Measurements from ENCODE around the gene POLR2F. TPM values are rescaled to one million over a fixed set of nuclear protein-coding genes. Genes with fewer than 3 reads are reported as not detected.

The POLR2F gene
- total RNA-seq, 1 donor from 2014 or later = 113 TPM

DNA sequence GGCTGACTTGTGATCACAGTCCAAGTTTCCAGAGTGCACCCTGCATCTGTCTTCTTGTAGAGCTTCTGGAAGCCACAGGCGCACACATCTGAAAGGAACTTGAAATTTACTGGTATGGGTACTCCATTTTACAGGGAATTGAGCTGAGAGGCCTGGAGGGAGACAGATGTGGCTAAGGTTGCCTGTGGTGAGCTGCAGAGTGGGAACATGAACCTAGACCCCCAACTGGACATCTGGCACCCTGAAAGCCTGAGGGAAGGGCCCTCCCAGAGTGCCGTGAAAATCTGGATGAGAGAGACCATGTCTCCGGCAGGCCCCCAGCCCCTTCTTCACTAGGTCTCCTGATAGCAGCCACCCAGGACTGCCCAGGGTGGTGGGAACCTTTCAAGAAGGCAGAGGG lies 53.4 kb downstream of the POLR2F start:
- no peaks in the 10 kb centered on the region for H3K4me1 Mint-ChIP-seq
- no peak for DNase-seq
- H3K27me3 Mint-ChIP-seq = peaks cover 2% of the 10 kb centered on the region
- no peaks in the 10 kb centered on the region for H3K9me3 Mint-ChIP-seq
- no peak overlapping the region for H3K27ac Mint-ChIP-seq
- H3K4me3 Mint-ChIP-seq = no peak overlapping the region
- no peaks in the 10 kb centered on the region for H3K36me3 Mint-ChIP-seq (ENCODE audit: low read depth)
- intact Hi-C loops (cut with micrococcal nuclease) = no loop called here

DNA sequence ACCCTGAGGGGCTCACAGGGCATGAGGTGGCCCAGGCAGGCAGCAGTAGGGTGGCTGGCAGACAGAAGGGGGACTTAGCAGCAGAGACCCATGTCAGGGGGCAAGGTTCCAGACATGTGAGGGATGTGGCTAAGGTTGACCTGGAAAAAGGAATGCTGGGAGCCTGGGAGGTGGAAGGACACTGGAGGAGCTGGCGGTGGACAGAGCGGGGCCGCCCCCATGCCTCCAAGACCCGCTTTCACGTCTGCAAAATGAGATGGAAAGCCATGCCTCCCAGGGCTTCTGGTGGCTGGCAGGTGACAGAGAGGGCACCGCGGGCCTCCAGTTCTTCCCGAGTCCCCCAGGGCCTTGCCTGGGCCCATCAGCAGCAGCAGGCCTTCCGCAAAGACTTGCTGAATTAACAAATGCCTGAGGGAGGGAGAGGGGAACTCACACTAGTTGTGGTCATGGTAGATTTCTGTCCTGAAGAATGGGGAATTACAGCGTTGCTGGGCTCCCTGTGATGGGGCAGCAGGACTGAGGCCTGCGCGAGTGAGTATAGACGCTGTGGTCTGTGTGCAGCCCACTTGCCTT lies 53.9 kb downstream of the POLR2F start:
- intact Hi-C loops (cut with micrococcal nuclease) = no loop called here
- H3K4me1 Mint-ChIP-seq = no peaks in the 10 kb centered on the region
- no peak for DNase-seq
- H3K36me3 Mint-ChIP-seq (ENCODE audit: low read depth) = no peaks in the 10 kb centered on the region
- no peak overlapping the region for H3K4me3 Mint-ChIP-seq
- H3K27ac Mint-ChIP-seq = no peak overlapping the region
- H3K27me3 Mint-ChIP-seq = peaks cover 2% of the 10 kb centered on the region
- no peaks in the 10 kb centered on the region for H3K9me3 Mint-ChIP-seq

DNA sequence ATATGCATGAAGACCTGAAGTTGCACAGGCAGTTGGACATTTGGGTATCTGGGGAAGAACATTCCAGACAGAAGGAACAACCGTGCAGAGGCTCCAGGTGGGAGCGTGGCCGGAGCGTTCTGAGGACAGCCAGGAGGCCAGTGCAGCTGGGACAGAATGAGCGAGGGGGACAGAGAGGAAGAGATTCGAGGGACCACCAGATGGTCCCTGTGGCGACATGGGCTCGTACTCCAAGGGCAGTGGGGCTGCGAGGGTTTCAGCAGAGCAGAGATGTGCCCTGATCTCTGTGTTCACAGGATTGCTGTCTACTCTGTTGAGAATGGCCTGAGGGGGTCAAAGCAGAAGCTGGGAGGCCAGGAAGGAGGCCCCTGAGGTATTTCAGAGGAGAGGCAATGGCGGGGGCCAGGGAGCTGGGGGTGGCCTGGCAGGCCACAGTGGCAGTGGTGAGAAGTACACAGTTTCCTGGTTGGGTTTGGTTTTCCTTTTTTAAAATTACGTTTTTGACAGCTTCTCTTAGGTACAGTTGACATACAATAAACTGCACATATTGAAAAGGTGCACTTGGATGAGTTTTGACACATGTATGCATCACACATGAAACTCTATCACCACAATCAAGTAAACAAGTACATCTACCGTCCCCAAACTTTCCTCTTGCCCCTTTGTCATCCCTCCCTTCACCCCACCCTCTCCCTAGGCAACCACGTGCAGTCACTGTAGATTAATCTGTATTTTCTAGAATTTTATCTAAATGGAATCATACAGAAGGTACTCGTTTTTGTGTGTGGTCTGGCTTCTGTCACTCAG lies 55.7 kb downstream of the POLR2F start:
- Mint-ChIP-seq H3K4me3 (no peak overlapping the region), H3K9me3 (no peaks in the 10 kb centered on the region), H3K36me3 (ENCODE audit: low read depth) (no peaks in the 10 kb centered on the region), H3K27ac (no peak overlapping the region), H3K27me3 (peaks cover 2% of the 10 kb centered on the region), H3K4me1 (no peaks in the 10 kb centered on the region)
- no peak for DNase-seq
- intact Hi-C loops (cut with micrococcal nuclease) = no loop called here

DNA sequence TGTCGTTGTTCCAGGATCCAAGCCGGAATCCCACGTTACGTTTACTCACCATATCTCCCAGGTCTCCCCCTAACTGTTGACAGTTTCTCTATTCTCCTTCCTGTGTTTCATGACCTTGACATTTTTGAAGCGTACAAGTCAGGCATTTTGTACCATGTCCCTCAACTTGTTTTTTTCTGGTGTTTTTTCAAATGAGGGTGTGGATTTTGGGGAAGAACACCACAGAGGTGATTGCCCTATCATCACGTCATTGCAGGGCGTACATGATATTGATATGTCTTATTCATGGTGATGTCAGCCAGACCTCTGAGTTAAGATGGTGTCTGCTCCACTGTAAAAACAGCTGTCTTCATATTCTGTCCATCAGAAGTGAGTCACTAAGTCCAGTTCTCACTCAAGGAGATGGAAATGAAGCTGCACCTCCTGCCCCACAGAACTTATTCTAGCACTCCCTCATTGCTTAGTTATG lies 59.1 kb downstream of the POLR2F start:
- no peaks in the 10 kb centered on the region for H3K4me1 Mint-ChIP-seq
- peaks cover 2% of the 10 kb centered on the region for H3K27me3 Mint-ChIP-seq
- intact Hi-C loops (cut with micrococcal nuclease) = no loop called here
- no peak overlapping the region for H3K4me3 Mint-ChIP-seq
- H3K27ac Mint-ChIP-seq = no peak overlapping the region
- no peaks in the 10 kb centered on the region for H3K9me3 Mint-ChIP-seq
- no peaks in the 10 kb centered on the region for H3K36me3 Mint-ChIP-seq (ENCODE audit: low read depth)
- DNase-seq = no peak

DNA sequence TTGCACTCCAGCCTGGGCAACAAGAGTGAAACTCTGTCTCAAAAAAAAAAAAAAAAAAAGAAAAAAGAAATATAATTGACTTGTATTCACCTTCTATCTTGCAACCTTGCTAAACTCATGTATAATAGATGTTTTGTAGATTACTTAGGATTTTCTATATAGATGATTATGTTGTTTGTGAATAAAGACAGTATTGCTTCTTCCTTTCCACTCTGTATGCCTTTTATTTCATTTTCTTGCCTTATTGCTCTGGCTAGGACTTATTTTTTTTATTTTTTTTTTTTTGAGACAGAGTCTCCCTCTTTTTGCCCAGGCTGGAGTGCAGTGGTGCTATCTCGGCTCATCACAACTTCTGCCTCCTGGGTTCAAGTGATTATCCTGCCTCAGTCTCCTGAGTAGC lies 60.6 kb downstream of the POLR2F start:
- Mint-ChIP-seq H3K27me3 (peaks cover 2% of the 10 kb centered on the region), H3K4me3 (no peak overlapping the region), H3K36me3 (ENCODE audit: low read depth) (no peaks in the 10 kb centered on the region), H3K4me1 (no peaks in the 10 kb centered on the region), H3K9me3 (no peaks in the 10 kb centered on the region), H3K27ac (no peak overlapping the region)
- DNase-seq = no peak
- intact Hi-C loops (cut with micrococcal nuclease) = no loop called here

DNA sequence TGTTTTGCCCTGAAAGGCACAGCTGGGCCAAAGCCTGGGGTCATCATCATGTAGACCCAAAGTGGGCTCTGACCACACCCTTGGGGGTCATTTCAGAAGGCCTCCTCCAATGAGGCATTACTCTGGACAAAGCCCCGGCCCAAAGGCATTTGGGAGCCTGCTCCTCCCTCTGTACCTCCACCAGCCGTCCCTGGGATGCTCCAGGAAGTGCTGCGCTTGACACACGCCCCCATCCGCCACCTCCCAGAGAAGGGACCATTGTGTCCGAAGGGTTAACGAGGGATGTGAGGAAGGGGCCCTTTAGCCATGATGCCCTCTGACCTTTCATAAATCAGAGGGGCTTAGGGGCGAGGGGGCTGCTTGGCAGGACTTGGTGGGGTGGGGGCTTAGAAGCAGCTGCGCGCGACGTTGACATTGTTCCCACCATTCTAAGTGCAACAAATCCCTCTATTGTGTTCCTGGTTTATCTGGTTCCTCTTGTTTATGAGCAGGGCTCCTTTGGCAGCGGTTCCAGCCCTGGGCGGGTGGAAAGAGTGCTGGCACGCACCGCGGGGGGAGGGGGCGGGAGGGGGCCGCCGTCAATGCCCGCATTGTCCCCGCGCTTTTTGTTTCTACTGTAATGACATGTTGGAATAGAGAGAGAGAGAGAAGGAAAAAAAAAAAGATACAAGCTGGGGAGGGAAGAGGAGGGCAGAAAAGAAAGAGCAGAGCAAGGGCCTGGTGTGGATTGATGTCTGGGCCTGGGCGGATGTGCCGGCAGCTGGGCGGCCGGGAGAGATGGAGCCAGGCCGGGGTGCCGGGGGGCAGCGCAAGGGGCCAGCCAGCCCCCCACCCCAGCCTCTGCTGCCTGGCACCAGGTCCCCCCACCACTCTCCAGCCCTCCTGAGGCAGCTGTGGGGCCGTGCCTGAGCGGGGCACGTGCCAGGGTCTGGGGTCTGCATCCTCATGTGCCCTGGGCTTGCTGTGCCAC lies 63.0 kb downstream of the POLR2F start:
- H3K9me3 Mint-ChIP-seq = no peaks in the 10 kb centered on the region
- no peaks in the 10 kb centered on the region for H3K27me3 Mint-ChIP-seq
- H3K27ac Mint-ChIP-seq = no peak overlapping the region
- DNase-seq = no peak
- no peaks in the 10 kb centered on the region for H3K36me3 Mint-ChIP-seq (ENCODE audit: low read depth)
- H3K4me1 Mint-ChIP-seq = no peaks in the 10 kb centered on the region
- intact Hi-C loops (cut with micrococcal nuclease) = no loop called here
- no peak overlapping the region for H3K4me3 Mint-ChIP-seq

DNA sequence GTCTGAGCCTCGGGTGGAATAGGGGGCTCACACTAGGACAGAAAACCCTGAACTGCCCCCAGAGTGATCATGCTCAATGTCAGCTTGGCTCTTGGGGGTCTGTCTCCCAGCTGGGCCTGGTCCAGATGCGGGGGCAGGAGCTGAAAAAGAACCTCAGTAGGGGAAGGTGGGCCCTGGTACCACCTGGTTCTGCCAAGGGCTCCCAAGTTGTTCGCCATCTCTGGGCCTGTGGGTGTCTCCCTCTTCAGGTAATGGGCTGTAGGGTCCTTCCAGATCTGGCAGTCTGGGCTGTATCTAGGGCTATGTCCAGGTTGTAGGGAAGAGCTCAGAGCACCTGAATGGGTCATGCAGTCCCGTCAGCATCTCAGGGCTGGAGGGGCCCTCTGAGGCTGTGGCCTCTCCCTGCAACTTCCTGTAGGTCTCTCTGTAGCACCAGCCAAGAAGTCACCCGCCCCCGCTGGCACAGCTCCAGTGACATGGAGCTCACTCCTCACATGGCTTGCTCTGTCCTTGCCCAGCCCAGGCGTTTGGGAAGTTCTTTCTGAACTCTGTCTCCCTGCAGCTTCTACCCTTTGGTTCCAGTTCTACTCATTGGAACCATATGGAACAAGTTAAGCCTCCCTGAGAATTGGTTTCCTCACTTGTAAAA lies 63.9 kb downstream of the POLR2F start:
- H3K9me3 Mint-ChIP-seq = no peaks in the 10 kb centered on the region
- no peaks in the 10 kb centered on the region for H3K36me3 Mint-ChIP-seq (ENCODE audit: low read depth)
- intact Hi-C loops (cut with micrococcal nuclease) = no loop called here
- H3K27ac Mint-ChIP-seq = no peak overlapping the region
- no peak overlapping the region for H3K4me3 Mint-ChIP-seq
- no peaks in the 10 kb centered on the region for H3K27me3 Mint-ChIP-seq
- H3K4me1 Mint-ChIP-seq = no peaks in the 10 kb centered on the region
- DNase-seq = no peak

DNA sequence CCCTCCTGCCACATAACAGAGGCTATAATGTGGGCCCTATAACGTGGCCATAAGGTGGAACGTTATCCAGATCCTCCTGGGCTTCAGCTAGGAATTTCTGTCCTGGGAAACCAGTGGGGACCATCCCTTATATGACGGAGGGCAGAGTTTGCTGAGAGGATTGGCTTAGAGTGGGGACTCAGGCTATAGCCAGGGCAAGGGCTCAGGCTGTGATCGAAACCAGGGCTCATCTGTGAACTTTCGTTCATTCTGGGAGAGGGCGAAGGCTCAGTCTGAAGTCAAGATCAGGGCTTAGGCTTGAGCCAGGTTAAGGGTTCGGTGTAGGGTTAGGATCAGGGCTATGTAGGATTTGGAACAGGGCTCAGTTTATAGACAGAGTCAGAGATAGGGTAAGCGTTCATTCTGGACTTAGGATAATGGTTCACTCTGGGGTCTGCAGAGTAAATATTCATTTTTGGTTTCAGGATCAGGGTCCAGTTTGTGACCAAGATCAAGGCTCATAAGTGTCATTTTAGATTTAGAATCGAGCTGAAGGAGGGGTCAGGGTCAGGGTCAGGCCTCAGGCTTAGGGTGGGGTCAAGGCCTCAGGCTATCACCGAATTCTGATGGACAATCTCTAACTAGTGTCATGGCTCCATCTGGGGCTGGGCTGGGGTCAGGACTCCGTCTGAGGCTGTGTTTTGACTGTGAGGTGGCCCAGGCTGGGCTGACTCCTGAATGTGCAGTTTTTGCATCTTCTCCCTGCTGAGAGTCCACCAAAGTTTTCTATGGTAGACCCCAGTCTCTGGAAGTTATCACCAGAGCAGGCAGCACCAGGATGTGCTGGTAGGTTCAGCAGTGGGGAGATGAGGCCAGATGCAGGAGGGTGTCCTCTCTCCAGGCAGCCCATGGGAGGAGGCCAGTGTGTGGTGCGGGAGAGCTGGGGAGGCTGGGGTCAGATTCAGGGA lies 64.7 kb downstream of the POLR2F start:
- no peaks in the 10 kb centered on the region for H3K9me3 Mint-ChIP-seq
- no peak overlapping the region for H3K4me3 Mint-ChIP-seq
- H3K36me3 Mint-ChIP-seq (ENCODE audit: low read depth) = no peaks in the 10 kb centered on the region
- no peaks in the 10 kb centered on the region for H3K4me1 Mint-ChIP-seq
- no peak overlapping the region for H3K27ac Mint-ChIP-seq
- no peaks in the 10 kb centered on the region for H3K27me3 Mint-ChIP-seq
- intact Hi-C loops (cut with micrococcal nuclease) = no loop called here
- no peak for DNase-seq

Other genes starting within 250 kb of the POLR2F start
- gene GCAT, start 145.8 kb upstream of the POLR2F start, total RNA-seq = 27.7 and 28.9 TPM in 2 replicates
- gene GALR3, start 130.3 kb upstream of the POLR2F start, total RNA-seq = not detected in 2 replicates
- gene ANKRD54, start 109.4 kb upstream of the POLR2F start, total RNA-seq = 27.2 and 29.9 TPM in 2 replicates
- gene EIF3L, start 104.3 kb upstream of the POLR2F start, total RNA-seq = 460 and 480 TPM in 2 replicates
- gene MICALL1, start 47.4 kb upstream of the POLR2F start, total RNA-seq = 27.3 and 27.7 TPM in 2 replicates
- gene C22orf23, start 98 bp upstream of the POLR2F start, total RNA-seq = 0.37 TPM in 1 of 2 replicates, not detected in the other
- gene SOX10, start 30.9 kb downstream of the POLR2F start, total RNA-seq = not detected in 2 replicates
- 11.9 and 15.1 TPM in 2 replicates for gene PICK1, start 103.7 kb downstream of the POLR2F start, total RNA-seq
- gene SLC16A8, start 130.5 kb downstream of the POLR2F start, total RNA-seq = not detected in 2 replicates
- gene BAIAP2L2, start 157.0 kb downstream of the POLR2F start, total RNA-seq = 0.19 and 0.45 TPM in 2 replicates
- gene PLA2G6, start 228.1 kb downstream of the POLR2F start, total RNA-seq = 34.3 and 43.2 TPM in 2 replicates
- 12.6 and 12.8 TPM in 2 replicates for gene MAFF, start 248.3 kb downstream of the POLR2F start, total RNA-seq

All from activated CD4-positive, alpha-beta T cell treated with anti-CD3 and anti-CD28 coated beads, Interleukin-2, amount 10 ng/mL, durations not matched to agents 24 days and 14 days (primary cell).